GM18867 (cell line): ENCODE measurements around the gene CDH4.
"Not testable (repeated sequence)": the region's sequence is repeated elsewhere in the genome, so short reads cannot be mapped to it uniquely, and the experiment has no call there.

ENCODE experiments used
- ATAC-seq: cut with Tn5 transposase; IDR thresholded peaks from one replicate; pipeline ENCODE4 v1.9.1; 2021; ENCODE audit warnings: mild to moderate bottlenecking, moderate library complexity; ENCODE audit not compliant: unreplicated experiment

CDH4 gene

GRCh38 chr20:61453623-61454022 is 201.6 kb downstream of the CDH4 start:
- not testable (repeated sequence) for ATAC-seq

- ATAC-seq: no peak
Observed at GRCh38 chr20:61454053-61454452, 202.0 kb downstream of the CDH4 start.

GRCh38 chr20:61455508-61456215 is 203.6 kb downstream of the CDH4 start:
- ATAC-seq: no peak

GRCh38 chr20:61457725-61458124 is 205.7 kb downstream of the CDH4 start:
- ATAC-seq: no peak

GRCh38 chr20:61458146-61458746 is 206.2 kb downstream of the CDH4 start:
- ATAC-seq: no peak

- ATAC-seq: no peak
Observed at GRCh38 chr20:61459266-61459665, 207.2 kb downstream of the CDH4 start.

GRCh38 chr20:61459705-61460104 is 207.6 kb downstream of the CDH4 start:
- ATAC-seq: no peak

- no peak for ATAC-seq
Observed at GRCh38 chr20:61460261-61461052, 208.4 kb downstream of the CDH4 start.

GRCh38 chr20:61461461-61461860 is 209.4 kb downstream of the CDH4 start:
- ATAC-seq: no peak

- ATAC-seq: no peak
Observed at GRCh38 chr20:61464307-61465303, 212.5 kb downstream of the CDH4 start.

GRCh38 chr20:61475729-61476128 is 223.7 kb downstream of the CDH4 start:
- no peak for ATAC-seq

- ATAC-seq: no peak
Observed at GRCh38 chr20:61476956-61477355, 224.9 kb downstream of the CDH4 start.

- ATAC-seq: no peak
Observed at GRCh38 chr20:61477451-61477861, 225.4 kb downstream of the CDH4 start.

GRCh38 chr20:61478094-61478493 is 226.0 kb downstream of the CDH4 start:
- no peak for ATAC-seq

GRCh38 chr20:61478611-61479305 is 226.7 kb downstream of the CDH4 start:
- ATAC-seq: no peak

- ATAC-seq: not testable (repeated sequence)
Observed at GRCh38 chr20:61479433-61479832, 227.4 kb downstream of the CDH4 start.

GRCh38 chr20:61480158-61480825 is 228.2 kb downstream of the CDH4 start:
- ATAC-seq: no peak

GRCh38 chr20:61482056-61482887 is 230.2 kb downstream of the CDH4 start:
- ATAC-seq: no peak

- no peak for ATAC-seq
Observed at GRCh38 chr20:61482901-61483300, 230.8 kb downstream of the CDH4 start.
